HEK293 (cell line): ENCODE results near the gene ZBED1.

ENCODE experiments used
- CTCF ChIP-seq: fragments of 450-650 bp; formaldehyde crosslinking; IDR thresholded peaks from 2 replicates; pipeline ENCODE4 v1.5.1; 2016; ENCODE audit warnings: missing biosample characterization, missing genetic modification characterization
- ZNF174 ChIP-seq: fragments of 450-650 bp; formaldehyde crosslinking; IDR thresholded peaks from 2 replicates; pipeline ENCODE4 v1.5.0; 2017; ENCODE audit warnings: missing biosample characterization, mild to moderate bottlenecking, missing genetic modification characterization
- ZNF549 ChIP-seq: fragments of 450-650 bp; IDR thresholded peaks from 2 replicates; pipeline ENCODE4 v1.5.1; 2018; ENCODE audit warnings: missing biosample characterization, missing genetic modification characterization, mild to moderate bottlenecking, inconsistent platforms, moderate library complexity
- ZNF580 ChIP-seq: fragments of 450-650 bp; formaldehyde crosslinking; IDR thresholded peaks from 2 replicates; pipeline ENCODE4 v1.5.1; 2016; ENCODE audit warnings: missing biosample characterization, missing genetic modification characterization
- ZSCAN18 ChIP-seq: fragments of 450-650 bp; formaldehyde crosslinking; IDR thresholded peaks from 2 replicates; pipeline ENCODE4 v1.5.1; 2016; ENCODE audit warnings: missing biosample characterization, missing genetic modification characterization

GRCh38 chrX:2501559-2502102 lies 855 bp upstream of the ZBED1 start:
- TF ChIP-seq ZNF174 (tag by site-specific recombination) (no peak), ZNF549 (tag by site-specific recombination) (no peak), ZNF580 (tag by site-specific recombination) (no peak), ZSCAN18 (tag by site-specific recombination) (no peak), CTCF (tag by site-specific recombination) (no peak)
